Measurements from ENCODE around the gene DDX1.

- no peak for TF ChIP-seq POLR2A (IDR thresholded peaks at IDR 0.05)
- TF ChIP-seq CTCF (IDR thresholded peaks at IDR 0.05): no peak
Measured at GRCh38 chr2:15674637-15675455, 83.2 kb downstream of the DDX1 start.

Measured in heart left ventricle (tissue), 13 donors.